GM20431 (cell line): ENCODE results near the gene RAB11FIP3.

Source experiments
- in situ Hi-C: fragments of 300-500 bp; cut with MseI, MboI; formaldehyde crosslinking; loops from one replicate; pipeline ENCODE4 v1.15.0; 2020; ENCODE audit warnings: low sequenced_read_pairs; ENCODE audit not compliant: unreplicated experiment

RAB11FIP3 gene

GRCh38 chr16:526181-527014, 100.9 kb downstream of the RAB11FIP3 start:
- in situ Hi-C loops, result no loop called here

DNA sequence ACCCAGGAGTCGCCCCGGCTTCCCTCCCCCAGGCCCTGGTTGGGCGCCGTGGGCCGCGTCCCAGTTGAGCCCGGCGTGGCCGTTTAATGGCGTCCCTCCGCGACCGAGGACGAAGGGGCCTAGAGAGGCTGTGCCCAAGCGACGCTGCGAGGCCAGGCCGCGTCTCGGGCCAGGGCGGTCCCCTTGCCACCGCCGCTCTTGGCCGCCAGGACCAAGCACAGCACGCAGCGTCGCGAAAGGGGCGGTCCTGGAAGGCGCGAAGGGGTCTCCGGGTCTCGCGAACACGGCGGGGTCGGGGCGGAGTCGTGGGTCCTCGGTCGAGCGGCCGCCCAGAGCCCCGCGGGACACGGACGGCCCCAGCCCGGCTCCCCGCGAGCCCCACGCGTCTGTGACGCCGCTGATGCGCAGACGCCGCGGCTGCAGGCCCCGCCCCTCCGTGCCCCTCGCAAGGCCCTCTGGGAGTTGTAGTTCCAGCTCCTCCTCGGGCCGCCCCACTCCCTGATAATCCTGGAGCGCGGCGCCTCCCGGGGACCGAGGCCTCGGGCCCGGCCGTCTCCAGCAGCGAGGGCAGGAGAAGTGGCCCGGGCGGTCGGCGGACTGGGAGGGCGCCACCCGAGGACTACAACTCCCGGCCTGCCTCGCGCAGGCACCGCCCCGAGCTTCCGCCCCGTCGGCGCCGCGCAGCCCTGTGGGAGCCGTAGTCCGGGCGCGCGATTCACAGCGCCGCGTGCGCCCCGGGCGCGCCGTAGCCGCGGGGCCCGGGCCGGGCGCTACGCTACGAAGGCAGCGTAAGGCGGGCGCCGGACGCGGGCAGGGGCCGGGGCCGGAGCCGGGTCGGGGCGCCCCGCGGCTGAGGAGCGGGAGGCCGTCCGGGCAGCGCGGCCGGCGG, 101.8 kb downstream of the RAB11FIP3 start, which contains the start of gene CAPN15:
Gene CAPN15, plus strand, starts transcription at position 698 of the 889 bp plus-strand sequence. CDS start 19,127 bp downstream, outside the sequence.
- in situ Hi-C loops, result no loop called here

DNA sequence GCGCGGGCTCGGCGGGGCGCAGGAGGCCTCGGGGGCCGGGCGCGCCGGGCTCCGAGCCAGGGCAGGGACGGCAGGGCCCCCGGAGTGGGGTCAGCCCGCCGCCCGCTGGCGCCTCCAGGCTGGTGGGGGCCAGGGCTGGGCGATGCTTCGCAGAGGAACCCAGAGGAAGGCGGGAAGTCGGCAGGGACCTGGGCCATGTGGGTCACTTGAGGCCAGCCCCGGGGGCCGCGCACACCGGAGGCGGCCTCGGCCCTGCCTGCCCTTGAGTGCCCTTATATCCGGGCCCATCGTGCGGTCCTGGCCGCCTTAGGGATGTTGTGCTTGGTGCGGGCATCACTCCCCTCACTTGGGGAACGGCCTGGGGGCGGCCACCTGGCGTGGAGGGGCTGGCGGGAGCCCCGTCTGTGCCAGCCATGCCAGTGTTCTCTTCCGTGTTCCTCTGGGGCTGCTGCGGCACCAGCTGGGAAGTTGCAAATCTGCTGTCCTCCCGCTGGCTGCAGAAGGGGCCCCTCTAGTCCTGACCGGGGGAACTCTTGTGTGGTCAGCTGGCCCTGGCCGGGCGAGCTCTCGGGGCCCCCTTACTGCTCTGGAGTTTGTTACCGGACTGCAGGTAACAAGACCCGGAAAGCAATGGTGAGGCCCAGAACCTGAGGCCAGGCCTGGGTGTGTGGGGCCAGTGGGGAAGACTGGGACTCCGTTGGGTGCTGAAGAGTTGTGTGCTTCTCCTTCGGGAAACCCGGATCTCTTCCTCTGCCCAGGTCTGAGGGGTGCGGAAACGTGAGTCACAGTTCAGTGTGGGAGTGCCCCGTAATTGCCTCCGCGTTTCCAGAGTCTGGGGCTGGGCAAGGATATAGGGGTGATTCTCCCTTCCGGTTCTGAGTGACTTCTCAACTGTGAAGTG, 102.9 kb downstream of the RAB11FIP3 start:
- in situ Hi-C loops, result no loop called here

GRCh38 chr16:529012-529575, 103.6 kb downstream of the RAB11FIP3 start:
- in situ Hi-C loops, result no loop called here

- in situ Hi-C loops, result no loop called here
Measured at GRCh38 chr16:530111-530817, 104.8 kb downstream of the RAB11FIP3 start.

DNA sequence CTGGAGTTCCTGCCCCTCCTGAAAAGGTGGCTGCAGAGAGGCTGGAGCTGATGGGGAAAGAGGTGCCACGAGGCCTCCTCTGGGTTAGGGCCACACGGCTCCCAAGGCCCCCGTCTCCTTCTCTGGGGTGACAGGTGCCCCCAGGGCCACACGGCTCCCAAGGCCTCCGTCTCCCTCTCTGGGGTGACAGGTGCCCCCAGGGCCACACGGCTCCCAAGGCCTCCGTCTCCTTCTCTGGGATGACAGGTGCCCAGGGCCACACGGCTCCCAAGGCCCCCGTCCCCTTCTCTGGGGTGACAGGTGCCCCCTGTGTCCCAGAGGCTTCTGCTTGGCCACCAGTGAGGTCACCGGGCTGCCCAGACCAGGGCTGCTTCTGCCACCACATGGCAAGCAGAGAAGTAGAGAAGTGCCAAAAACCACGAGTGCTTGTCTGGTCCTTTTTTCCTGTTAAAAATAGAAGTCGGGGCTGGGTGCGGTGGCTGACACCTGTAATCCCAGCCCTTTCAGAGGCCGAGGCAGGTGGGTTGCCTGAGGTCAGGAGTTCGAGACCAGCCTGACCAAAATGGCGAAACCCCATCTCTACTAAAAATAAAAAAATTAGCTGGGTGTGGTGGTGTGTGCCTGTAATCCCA, 106.2 kb downstream of the RAB11FIP3 start:
- in situ Hi-C loops, result no loop called here

DNA sequence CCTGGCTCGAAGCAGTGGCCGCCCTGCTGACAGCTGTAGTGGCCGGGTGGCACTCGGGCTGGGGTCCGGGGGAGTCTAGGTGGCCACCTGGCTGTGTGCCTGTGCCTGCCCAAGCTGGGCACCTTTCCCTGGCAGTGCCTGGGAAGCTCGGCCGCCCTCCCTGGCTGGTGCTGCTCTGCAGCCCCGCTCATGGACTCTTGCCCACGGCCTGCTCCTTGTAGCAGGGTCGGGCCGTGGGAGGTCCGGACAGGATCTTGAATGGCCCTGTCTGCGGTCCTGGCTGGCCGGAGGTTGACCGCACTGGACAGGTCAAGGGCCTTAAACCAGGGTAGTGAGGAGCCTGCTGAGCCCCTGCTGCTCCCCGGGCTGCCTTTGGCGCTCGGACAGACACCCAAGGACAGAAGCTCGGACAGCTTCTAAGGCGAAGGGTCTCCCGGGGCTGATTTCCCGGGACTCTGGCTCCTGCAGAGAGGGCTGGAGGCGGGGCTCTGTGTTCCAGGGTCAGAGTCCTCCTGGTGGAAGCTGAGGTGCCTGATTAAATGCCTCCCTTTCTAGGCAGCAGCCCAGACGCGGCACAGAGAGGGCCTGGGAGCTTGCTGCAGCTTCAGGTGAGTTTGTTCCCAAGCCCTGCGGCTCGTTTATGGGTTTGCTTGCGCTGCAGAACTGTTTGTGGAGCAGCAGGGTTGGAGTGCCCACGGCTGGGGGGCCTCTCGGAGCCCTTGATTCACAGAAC, 108.1 kb downstream of the RAB11FIP3 start:
- in situ Hi-C loops, result no loop called here

DNA sequence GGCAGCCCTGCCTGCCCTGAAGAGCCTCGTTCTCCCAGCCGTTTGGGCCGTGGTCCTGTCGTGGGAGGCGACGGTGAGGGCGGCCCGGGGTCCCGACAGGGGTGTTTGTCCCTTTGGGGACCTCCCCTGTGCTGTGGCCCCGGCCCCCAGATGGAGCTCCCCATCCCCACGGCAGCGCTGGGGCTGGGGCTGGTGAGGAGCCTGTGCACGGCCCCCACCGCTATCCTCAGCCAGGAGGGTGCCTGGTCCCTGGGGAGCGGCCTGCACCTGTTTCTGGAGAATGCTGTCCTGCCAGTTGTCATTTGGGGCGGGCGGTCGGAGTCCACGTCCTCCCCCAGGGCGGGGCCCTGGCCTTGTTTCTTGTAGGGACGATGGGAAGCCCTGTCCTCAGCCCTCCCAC, 108.7 kb downstream of the RAB11FIP3 start:
- in situ Hi-C loops, result no loop called here

- in situ Hi-C loops, result no loop called here
Measured at GRCh38 chr16:534856-535445, 109.5 kb downstream of the RAB11FIP3 start.

GRCh38 chr16:535446-536405, 110.3 kb downstream of the RAB11FIP3 start:
- in situ Hi-C loops, result no loop called here

- in situ Hi-C loops, result no loop called here
Measured at GRCh38 chr16:536746-537145, 111.3 kb downstream of the RAB11FIP3 start.

DNA sequence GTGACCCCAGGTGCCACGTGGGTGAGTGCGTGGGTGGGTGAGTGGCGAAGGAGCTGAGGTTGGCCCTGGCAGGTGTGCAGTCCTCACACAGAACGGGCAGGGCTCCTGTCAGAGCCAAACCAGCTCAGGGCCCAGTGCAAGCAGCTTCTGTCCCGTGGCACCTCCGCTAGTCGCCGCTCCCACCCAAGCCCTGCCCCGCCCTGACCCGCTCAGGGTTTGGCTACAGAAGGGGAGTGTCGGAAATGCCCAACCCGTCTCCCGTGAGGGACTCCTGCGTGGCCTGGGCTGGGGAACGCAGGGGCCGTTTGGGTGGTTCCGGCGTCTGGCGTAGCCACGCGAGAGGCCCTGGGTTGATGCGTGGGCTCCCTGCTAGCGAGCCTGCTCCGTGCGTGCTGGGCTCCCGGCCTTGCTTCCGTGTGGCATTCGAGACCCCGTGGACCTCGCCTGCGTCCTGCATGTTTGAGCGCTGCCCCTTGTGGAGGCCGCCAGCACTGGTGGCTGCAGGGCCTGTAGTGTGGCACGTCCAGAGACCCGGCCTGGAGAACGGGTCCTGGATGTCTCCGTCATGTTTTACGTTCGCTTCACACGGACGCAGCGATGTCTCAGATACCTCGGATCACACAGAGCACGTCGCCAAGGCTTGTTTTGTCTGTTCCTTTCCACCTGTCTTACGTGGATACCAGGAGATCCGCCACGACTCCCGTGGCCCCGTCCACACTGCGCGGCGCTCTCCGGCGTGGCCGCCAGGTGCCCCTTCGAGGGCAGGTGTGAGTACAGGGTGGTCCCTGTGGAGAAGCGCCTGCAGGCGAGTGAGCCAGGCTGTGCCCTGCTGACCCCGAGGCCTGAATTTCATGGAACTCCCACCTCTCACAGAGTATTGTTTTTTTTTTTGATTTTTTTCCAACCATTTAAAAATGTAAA, 112.2 kb downstream of the RAB11FIP3 start:
- in situ Hi-C loops, result no loop called here

DNA sequence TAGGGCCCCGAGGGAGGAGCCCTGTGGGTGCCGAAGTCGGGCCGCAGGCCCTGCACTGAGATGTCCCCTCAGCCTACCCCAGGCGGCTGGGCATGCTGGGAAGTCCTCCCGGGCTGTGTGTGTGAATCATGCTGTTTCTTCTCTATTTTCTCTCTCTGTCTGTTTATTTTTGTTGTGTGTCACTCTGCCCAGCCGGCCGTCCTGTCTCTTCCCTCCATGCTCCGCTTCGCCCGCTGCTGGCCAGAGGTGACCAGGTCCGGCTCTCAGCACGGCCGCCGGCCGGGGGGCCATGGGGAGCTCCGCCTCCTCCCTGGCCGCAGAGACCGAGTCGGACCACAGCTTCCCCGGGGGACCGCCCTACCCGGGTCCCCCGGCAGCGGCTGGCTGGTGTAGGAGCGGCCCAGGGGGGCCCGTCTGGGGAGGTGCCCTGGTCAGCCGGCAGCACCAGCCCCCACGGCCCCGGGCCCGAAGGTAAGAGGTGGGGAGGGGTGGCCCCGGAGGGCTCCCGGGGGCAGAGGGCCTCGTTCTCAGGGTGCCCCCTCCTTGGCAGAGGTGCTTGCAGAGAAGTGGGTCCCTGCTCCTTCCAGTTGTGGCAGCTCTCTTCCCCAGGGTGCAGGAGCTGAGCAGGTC, 114.6 kb downstream of the RAB11FIP3 start:
- in situ Hi-C loops, result no loop called here

DNA sequence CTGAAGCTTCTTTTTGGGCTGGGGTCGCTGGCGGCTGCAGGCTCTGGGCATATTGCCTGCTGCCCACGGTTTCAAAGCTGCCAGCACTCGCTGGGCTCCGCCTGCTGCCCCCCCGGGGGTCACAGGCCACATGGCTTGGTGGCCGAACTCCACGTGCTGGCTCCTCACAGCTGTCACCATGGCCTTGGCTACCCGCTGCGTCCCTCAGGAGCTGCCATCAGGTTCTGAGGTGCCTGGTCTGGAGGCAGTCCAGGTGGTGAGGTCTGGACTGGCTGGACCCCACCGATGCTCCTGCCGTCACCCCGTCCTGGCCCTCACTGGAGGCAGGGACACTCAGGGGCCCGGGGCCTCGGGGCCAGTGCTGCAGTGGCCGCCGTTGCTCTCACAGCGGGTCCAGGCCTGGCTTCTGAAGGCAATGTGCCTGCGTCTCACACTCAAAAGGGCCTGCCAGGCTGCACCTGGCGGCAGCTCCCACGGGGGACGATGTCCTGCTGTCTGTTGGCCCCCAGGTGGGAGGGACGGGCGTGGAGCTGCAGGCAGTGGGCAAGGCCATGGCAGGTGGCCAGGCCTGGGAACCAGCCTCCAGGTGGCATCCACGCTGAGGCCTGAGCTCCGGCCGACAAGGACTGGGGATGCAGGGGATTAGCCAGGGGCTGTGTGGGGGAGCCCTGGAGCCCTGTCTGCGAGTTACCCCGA, 115.3 kb downstream of the RAB11FIP3 start:
- in situ Hi-C loops, result no loop called here
